Ovary (tissue), 3 donors: Measurements from ENCODE around the gene FBXL12.

Experiments
- EP300 ChIP-seq: sonication (generic); formaldehyde crosslinking; IDR thresholded peaks from one replicate; pipeline ENCODE4 v1.6.1; 2017; ENCODE audit warnings: antibody characterized with exemption
- POLR2A ChIP-seq: fragments of 450-650 bp; IDR thresholded peaks from one replicate; pipeline ENCODE4 v1.6.1; 2017; ENCODE audit warnings: antibody characterized with exemption, mild to moderate bottlenecking, moderate library complexity
- TF ChIP-seq, protein P1 (sequence below), 3 donors: fragments of 450-650 bp in 2 of 3; fragments of 200-600 bp in 1 of 3; IDR thresholded peaks; one replicate each; pipeline versions ENCODE4 v1.5.1 to v1.8.0; 2016 to 2022; ENCODE audit warnings: antibody characterized with exemption in 3 of 3, mild to moderate bottlenecking in 1 of 3
- donor health status: DM: no; HTN: no; CAD: no.

GRCh38 chr19:9823816-9824215 lies 4.9 kb upstream of the FBXL12 start:
- TF ChIP-seq POLR2A: no peak
- TF ChIP-seq, protein P1, sequence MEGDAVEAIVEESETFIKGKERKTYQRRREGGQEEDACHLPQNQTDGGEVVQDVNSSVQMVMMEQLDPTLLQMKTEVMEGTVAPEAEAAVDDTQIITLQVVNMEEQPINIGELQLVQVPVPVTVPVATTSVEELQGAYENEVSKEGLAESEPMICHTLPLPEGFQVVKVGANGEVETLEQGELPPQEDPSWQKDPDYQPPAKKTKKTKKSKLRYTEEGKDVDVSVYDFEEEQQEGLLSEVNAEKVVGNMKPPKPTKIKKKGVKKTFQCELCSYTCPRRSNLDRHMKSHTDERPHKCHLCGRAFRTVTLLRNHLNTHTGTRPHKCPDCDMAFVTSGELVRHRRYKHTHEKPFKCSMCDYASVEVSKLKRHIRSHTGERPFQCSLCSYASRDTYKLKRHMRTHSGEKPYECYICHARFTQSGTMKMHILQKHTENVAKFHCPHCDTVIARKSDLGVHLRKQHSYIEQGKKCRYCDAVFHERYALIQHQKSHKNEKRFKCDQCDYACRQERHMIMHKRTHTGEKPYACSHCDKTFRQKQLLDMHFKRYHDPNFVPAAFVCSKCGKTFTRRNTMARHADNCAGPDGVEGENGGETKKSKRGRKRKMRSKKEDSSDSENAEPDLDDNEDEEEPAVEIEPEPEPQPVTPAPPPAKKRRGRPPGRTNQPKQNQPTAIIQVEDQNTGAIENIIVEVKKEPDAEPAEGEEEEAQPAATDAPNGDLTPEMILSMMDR (IDR thresholded peaks at IDR 0.05): no peak
- TF ChIP-seq EP300: no peak
